ENCODE results near the gene DIP2C. TPM values are rescaled to one million over a fixed set of nuclear protein-coding genes. Genes with fewer than 3 reads are reported as not detected.

Gene DIP2C
- total RNA-seq, 1 donor from 2014 or later, result 52.6 TPM

- Mint-ChIP-seq H3K27ac (ENCODE audit: unreplicated experiment) (no peak overlapping the region), H3K36me3 (ENCODE audit: unreplicated experiment) (no peaks in the 10 kb centered on the region), H3K9me3 (ENCODE audit: unreplicated experiment) (peaks cover 11% of the 10 kb centered on the region), H3K27me3 (ENCODE audit: unreplicated experiment) (peaks cover 12% of the 10 kb centered on the region), H3K4me1 (ENCODE audit: low read depth, unreplicated experiment) (peaks cover 29% of the 10 kb centered on the region), H3K4me3 (ENCODE audit: unreplicated experiment) (no peak overlapping the region)
- TF ChIP-seq, protein P1, sequence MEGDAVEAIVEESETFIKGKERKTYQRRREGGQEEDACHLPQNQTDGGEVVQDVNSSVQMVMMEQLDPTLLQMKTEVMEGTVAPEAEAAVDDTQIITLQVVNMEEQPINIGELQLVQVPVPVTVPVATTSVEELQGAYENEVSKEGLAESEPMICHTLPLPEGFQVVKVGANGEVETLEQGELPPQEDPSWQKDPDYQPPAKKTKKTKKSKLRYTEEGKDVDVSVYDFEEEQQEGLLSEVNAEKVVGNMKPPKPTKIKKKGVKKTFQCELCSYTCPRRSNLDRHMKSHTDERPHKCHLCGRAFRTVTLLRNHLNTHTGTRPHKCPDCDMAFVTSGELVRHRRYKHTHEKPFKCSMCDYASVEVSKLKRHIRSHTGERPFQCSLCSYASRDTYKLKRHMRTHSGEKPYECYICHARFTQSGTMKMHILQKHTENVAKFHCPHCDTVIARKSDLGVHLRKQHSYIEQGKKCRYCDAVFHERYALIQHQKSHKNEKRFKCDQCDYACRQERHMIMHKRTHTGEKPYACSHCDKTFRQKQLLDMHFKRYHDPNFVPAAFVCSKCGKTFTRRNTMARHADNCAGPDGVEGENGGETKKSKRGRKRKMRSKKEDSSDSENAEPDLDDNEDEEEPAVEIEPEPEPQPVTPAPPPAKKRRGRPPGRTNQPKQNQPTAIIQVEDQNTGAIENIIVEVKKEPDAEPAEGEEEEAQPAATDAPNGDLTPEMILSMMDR (IDR thresholded peaks at IDR 0.05; ENCODE audit: partially characterized antibody, unreplicated experiment), result no peak
- no peak for DNase-seq
Observed at GRCh38 chr10:639001-639750, 50.3 kb downstream of the DIP2C start.

DNA sequence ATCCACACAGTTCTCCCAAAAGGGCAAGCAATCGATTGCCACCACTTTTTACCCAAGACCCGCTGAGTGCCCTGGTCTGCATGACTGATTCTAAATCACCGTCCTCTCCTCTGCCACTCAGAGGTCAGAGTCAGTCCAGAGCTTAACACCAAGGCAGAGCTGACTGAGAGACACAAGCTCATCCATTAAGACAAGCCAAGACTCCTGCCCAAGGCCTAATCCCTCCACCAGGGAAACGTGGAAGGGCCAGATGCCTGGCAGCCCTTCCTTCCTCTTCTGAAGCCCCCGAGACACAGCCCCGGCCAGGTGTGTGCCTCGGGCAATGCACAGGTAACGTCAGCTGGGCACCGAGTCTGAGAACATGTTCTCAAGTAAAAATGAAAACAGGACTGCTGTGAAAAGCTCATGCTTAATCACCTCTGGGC lies 51.7 kb downstream of the DIP2C start:
- H3K27me3 Mint-ChIP-seq (ENCODE audit: unreplicated experiment), result peaks cover 12% of the 10 kb centered on the region
- no peak overlapping the region for H3K27ac Mint-ChIP-seq (ENCODE audit: unreplicated experiment)
- H3K4me3 Mint-ChIP-seq (ENCODE audit: unreplicated experiment), result no peak overlapping the region
- peaks cover 11% of the 10 kb centered on the region for H3K9me3 Mint-ChIP-seq (ENCODE audit: unreplicated experiment)
- TF ChIP-seq, protein P1 (IDR thresholded peaks at IDR 0.05; ENCODE audit: partially characterized antibody, unreplicated experiment), result no peak
- no peaks in the 10 kb centered on the region for H3K36me3 Mint-ChIP-seq (ENCODE audit: unreplicated experiment)
- DNase-seq, result no peak
- H3K4me1 Mint-ChIP-seq (ENCODE audit: low read depth, unreplicated experiment), result peaks cover 29% of the 10 kb centered on the region

- peaks cover 8% of the 10 kb centered on the region for H3K9me3 Mint-ChIP-seq (ENCODE audit: unreplicated experiment)
- no peak overlapping the region for H3K4me3 Mint-ChIP-seq (ENCODE audit: unreplicated experiment)
- H3K27ac Mint-ChIP-seq (ENCODE audit: unreplicated experiment), result no peak overlapping the region
- TF ChIP-seq, protein P1 (IDR thresholded peaks at IDR 0.05; ENCODE audit: partially characterized antibody, unreplicated experiment), result no peak
- DNase-seq, result no peak
- H3K4me1 Mint-ChIP-seq (ENCODE audit: low read depth, unreplicated experiment), result peaks cover 29% of the 10 kb centered on the region
- H3K27me3 Mint-ChIP-seq (ENCODE audit: unreplicated experiment), result peaks cover 7% of the 10 kb centered on the region
- H3K36me3 Mint-ChIP-seq (ENCODE audit: unreplicated experiment), result no peaks in the 10 kb centered on the region
Observed at GRCh38 chr10:637221-637620, 52.2 kb downstream of the DIP2C start.

- no peaks in the 10 kb centered on the region for H3K36me3 Mint-ChIP-seq (ENCODE audit: unreplicated experiment)
- DNase-seq, result no peak
- TF ChIP-seq, protein P1 (IDR thresholded peaks at IDR 0.05; ENCODE audit: partially characterized antibody, unreplicated experiment), result no peak
- no peak overlapping the region for H3K27ac Mint-ChIP-seq (ENCODE audit: unreplicated experiment)
- peaks cover 30% of the 10 kb centered on the region for H3K4me1 Mint-ChIP-seq (ENCODE audit: low read depth, unreplicated experiment)
- peaks cover 7% of the 10 kb centered on the region for H3K27me3 Mint-ChIP-seq (ENCODE audit: unreplicated experiment)
- no peak overlapping the region for H3K4me3 Mint-ChIP-seq (ENCODE audit: unreplicated experiment)
- peaks cover 8% of the 10 kb centered on the region for H3K9me3 Mint-ChIP-seq (ENCODE audit: unreplicated experiment)
Observed at GRCh38 chr10:636769-637168, 52.7 kb downstream of the DIP2C start.

- DNase-seq, result no peak
- Mint-ChIP-seq H3K27ac (ENCODE audit: unreplicated experiment) (no peak overlapping the region), H3K9me3 (ENCODE audit: unreplicated experiment) (peaks cover 6% of the 10 kb centered on the region), H3K36me3 (ENCODE audit: unreplicated experiment) (no peaks in the 10 kb centered on the region), H3K4me3 (ENCODE audit: unreplicated experiment) (no peak overlapping the region), H3K4me1 (ENCODE audit: low read depth, unreplicated experiment) (peaks cover 35% of the 10 kb centered on the region), H3K27me3 (ENCODE audit: unreplicated experiment) (peaks cover 7% of the 10 kb centered on the region)
- TF ChIP-seq, protein P1 (IDR thresholded peaks at IDR 0.05; ENCODE audit: partially characterized antibody, unreplicated experiment), result no peak
Observed at GRCh38 chr10:636016-636730, 53.3 kb downstream of the DIP2C start.

Measured in glutamatergic neuron (in vitro differentiated cells).